Peyer's patch (tissue), 4 donors: ENCODE measurements around the gene PDE4B. TPM values are rescaled to one million over a fixed set of nuclear protein-coding genes. Genes with fewer than 3 reads are reported as not detected.

Experiments
- DNase-seq, 3 donors: peaks; one replicate each; pipeline ENCODE4 v3.0.0-alpha.2; 2017 to 2019
- H3K27ac ChIP-seq, 4 donors: fragments of 200-600 bp; sonication (generic); one replicate each; pipeline ENCODE4 v1.5.1; 2016 to 2019
- H3K27me3 ChIP-seq, 2 donors: fragments of 200-600 bp; sonication (generic); one replicate each; pipeline ENCODE4 v1.5.1; 2019
- H3K36me3 ChIP-seq, 3 donors: fragments of 200-600 bp; sonication (generic); one replicate each; pipeline ENCODE4 v1.5.1; 2016 to 2019
- H3K4me1 ChIP-seq, 4 donors: fragments of 200-600 bp; sonication (generic); one replicate each; pipeline ENCODE4 v1.5.1; 2016 to 2019
- H3K4me3 ChIP-seq, 4 donors: fragments of 200-600 bp; sonication (generic); 1 replicate in 3 of 4; 2 replicates in 1 of 4; pipeline ENCODE4 v1.5.1; 2016 to 2019; ENCODE audit warnings: mild to moderate bottlenecking in 1 of 4
- H3K9me3 ChIP-seq, 4 donors: fragments of 200-600 bp; sonication (generic); one replicate each; pipeline ENCODE4 v1.5.1; 2016 to 2019; ENCODE audit warnings: mild to moderate bottlenecking in 1 of 4
- POLR2A ChIP-seq, 2 donors: fragments of 450-650 bp; IDR thresholded peaks; one replicate each; pipeline ENCODE4 v1.5.1; 2017; ENCODE audit warnings: antibody characterized with exemption in 2 of 2, mild to moderate bottlenecking in 2 of 2, moderate library complexity in 2 of 2
- total RNA-seq, 4 donors: library from RNA; depleted of rRNA; stranded (reverse); fragments of >200 nt; gene quantifications; one replicate each; pipeline ENCODE4 v1.1.0, GENCODE V29; 2016
- TF ChIP-seq, protein P1 (sequence below), 6 experiments: fragments of 450-650 bp in 4 of 6; fragments of 200-600 bp in 2 of 6; sonication (generic) in 1 of 6; IDR thresholded peaks; one replicate each; pipeline ENCODE4 v1.5.1; 2017 to 2019; ENCODE audit warnings: antibody characterized with exemption in 6 of 6, mild to moderate bottlenecking in 3 of 6, moderate library complexity in 1 of 6

The PDE4B gene
- total RNA-seq, 4 donors from 2014 or later: 2.1 to 96.6 (median 9.6) TPM

DNA sequence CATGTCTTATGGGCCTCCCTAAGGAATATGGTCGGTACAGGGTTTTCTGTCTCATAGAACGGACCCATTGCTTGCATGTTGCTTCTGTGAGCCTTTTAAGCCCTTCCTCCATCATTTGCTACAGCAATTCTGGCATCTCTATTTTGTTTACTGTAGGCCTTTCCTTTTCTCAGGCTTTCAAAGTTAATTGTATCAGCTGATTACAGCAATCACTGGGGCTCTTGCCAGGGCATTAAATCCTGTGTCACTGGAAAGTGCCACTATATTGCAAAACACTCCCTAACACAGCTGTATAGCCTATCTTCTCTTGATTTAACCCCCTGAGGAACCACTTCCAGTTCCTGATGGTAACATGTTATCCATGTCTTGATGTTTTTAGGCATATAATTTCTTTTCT is 156.5 kb downstream of the PDE4B start:
- Histone ChIP-seq H3K27me3 (no peaks in the 10 kb centered on the region), H3K9me3 (no peaks in the 10 kb centered on the region), H3K4me1 (no peaks in the 10 kb centered on the region), H3K4me3 (no peak overlapping the region), H3K27ac (peak overlapping the region in 1 of 4 donors; percentile 18), H3K36me3 (no peaks in the 10 kb centered on the region)
- peak in 1 of 3 donors; percentile 49 for DNase-seq
- no peak for TF ChIP-seq POLR2A (IDR thresholded peaks at IDR 0.05)
- TF ChIP-seq, protein P1, sequence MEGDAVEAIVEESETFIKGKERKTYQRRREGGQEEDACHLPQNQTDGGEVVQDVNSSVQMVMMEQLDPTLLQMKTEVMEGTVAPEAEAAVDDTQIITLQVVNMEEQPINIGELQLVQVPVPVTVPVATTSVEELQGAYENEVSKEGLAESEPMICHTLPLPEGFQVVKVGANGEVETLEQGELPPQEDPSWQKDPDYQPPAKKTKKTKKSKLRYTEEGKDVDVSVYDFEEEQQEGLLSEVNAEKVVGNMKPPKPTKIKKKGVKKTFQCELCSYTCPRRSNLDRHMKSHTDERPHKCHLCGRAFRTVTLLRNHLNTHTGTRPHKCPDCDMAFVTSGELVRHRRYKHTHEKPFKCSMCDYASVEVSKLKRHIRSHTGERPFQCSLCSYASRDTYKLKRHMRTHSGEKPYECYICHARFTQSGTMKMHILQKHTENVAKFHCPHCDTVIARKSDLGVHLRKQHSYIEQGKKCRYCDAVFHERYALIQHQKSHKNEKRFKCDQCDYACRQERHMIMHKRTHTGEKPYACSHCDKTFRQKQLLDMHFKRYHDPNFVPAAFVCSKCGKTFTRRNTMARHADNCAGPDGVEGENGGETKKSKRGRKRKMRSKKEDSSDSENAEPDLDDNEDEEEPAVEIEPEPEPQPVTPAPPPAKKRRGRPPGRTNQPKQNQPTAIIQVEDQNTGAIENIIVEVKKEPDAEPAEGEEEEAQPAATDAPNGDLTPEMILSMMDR (IDR thresholded peaks at IDR 0.05): no peak

DNA sequence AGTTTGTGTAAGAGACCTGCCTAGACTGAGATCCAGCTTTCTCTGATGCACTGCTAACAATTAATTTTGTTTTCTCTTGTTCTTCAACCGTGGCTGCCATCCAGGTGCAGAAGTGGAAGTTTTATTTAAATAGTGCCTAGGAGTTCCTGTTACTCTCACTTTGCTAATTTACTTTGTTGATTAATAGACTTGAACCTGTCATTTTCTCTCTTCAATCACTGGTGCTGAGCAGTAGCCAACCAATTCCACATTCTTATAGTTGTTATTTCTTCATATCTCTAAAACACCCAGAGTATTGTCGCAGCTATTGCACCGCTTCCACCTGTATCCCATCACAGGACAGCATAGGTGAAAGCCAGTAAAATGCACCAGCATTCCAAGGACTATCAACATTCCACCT is 157.2 kb downstream of the PDE4B start:
- H3K4me1 ChIP-seq: no peaks in the 10 kb centered on the region
- TF ChIP-seq POLR2A (IDR thresholded peaks at IDR 0.05): no peak
- no peak for DNase-seq
- peak overlapping the region in 1 of 4 donors; percentile 18 for H3K27ac ChIP-seq
- H3K9me3 ChIP-seq: no peaks in the 10 kb centered on the region
- no peak overlapping the region for H3K4me3 ChIP-seq
- no peaks in the 10 kb centered on the region for H3K36me3 ChIP-seq
- H3K27me3 ChIP-seq: no peaks in the 10 kb centered on the region

DNA sequence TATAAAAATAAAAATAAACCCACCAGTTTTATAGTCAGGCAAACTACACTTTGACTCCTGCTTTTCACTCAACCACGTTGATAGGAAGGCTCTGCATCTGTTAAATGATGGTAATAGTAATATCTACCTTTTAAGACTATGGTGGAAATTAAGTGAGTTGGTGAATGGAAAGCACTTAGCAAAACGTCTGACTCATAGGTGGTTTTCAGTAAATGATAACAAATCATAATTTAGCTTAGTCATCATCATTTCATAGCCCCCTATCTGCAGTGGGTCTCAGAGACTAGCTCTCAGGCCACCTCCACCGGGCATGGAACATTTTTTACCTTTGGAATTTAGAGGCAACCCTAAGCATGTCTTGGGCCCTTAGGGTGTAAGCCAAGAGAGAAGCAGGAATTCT is 160.0 kb downstream of the PDE4B start:
- Histone ChIP-seq H3K4me1 (no peaks in the 10 kb centered on the region), H3K27me3 (no peaks in the 10 kb centered on the region), H3K9me3 (no peaks in the 10 kb centered on the region), H3K27ac (no peak overlapping the region), H3K36me3 (no peaks in the 10 kb centered on the region), H3K4me3 (no peak overlapping the region)
- no peak for TF ChIP-seq POLR2A (IDR thresholded peaks at IDR 0.05)
- TF ChIP-seq, protein P1 (IDR thresholded peaks at IDR 0.05): no peak
- DNase-seq: no peak

DNA sequence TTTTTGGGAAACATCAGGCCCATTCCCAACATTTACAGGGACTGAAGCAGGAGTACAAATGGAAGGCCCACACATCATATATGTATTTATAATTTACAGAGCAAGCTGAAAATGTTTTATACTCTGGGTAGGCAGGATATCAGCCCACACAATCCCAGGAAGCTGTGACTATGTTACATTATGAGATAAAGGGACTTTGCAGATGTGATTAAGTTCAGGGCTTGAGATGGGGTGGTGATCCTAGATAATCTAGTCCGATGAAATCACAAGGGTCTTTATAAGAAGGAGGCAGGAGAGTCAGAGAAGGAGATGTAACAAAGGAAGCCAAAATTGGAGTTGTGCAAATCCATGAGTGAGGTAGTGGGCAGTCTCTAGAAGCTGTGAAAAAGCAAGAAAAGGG is 160.5 kb downstream of the PDE4B start:
- no peak overlapping the region for H3K27ac ChIP-seq
- H3K36me3 ChIP-seq: no peaks in the 10 kb centered on the region
- H3K9me3 ChIP-seq: no peaks in the 10 kb centered on the region
- H3K4me3 ChIP-seq: no peak overlapping the region
- no peaks in the 10 kb centered on the region for H3K27me3 ChIP-seq
- TF ChIP-seq, protein P1 (IDR thresholded peaks at IDR 0.05): no peak
- TF ChIP-seq POLR2A (IDR thresholded peaks at IDR 0.05): no peak
- no peaks in the 10 kb centered on the region for H3K4me1 ChIP-seq
- no peak for DNase-seq

DNA sequence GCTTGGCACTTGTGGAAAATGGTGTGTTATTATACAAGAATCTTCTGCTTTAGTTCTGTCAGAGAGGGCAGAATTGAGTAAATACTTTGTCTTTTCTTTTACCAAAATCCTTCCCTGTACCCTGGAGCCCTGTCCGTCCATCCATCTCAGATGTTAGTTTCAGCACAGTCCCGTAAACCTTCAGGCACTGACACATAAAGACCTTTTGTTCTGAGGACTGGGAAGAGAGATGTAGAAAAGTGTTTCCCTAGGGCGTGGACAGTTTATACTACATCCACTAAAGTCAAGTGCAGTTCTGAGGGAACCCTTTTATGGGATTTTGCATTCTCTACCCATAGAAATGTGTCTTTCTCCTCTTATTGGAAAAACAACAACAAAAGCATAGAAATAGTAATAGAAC is 162.4 kb downstream of the PDE4B start:
- no peak for DNase-seq
- Histone ChIP-seq H3K9me3 (no peaks in the 10 kb centered on the region), H3K36me3 (no peaks in the 10 kb centered on the region), H3K27ac (no peak overlapping the region), H3K27me3 (no peaks in the 10 kb centered on the region), H3K4me1 (no peaks in the 10 kb centered on the region), H3K4me3 (no peak overlapping the region)
- TF ChIP-seq, protein P1 (IDR thresholded peaks at IDR 0.05): no peak
- no peak for TF ChIP-seq POLR2A (IDR thresholded peaks at IDR 0.05)

DNA sequence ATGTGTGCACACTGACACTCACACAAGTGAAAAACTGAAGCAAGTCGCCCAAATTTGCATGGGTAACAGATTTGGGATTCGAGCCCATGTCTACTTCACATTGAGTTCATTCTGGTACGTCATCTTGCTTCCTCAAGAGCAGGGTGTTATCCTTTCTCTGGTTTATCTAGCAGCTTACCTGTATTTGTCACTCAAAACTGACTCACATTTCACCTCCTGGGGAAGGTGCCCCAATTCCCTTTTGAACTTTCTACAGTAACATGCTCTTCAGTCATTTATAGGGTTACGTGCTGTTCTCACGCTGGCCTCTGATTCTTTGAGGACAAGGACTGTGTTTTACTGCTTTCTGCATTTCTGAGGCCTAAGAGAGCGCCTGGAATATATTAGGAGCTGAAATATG is 162.8 kb downstream of the PDE4B start:
- Histone ChIP-seq H3K4me1 (no peaks in the 10 kb centered on the region), H3K27ac (no peak overlapping the region), H3K27me3 (no peaks in the 10 kb centered on the region), H3K4me3 (no peak overlapping the region), H3K9me3 (no peaks in the 10 kb centered on the region), H3K36me3 (no peaks in the 10 kb centered on the region)
- DNase-seq: no peak
- TF ChIP-seq POLR2A (IDR thresholded peaks at IDR 0.05): no peak
- TF ChIP-seq, protein P1 (IDR thresholded peaks at IDR 0.05): no peak
